Upper lobe of left lung (tissue), 6 donors: ENCODE results near the gene NEURL1. TPM values are rescaled to one million over a fixed set of nuclear protein-coding genes. Genes with fewer than 3 reads are reported as not detected.
A peak's percentile ranks its signal among the peaks of the same experiment; 100 is the strongest.

Source experiments
- ATAC-seq, 2 donors: fragments of 200-7000 bp; cut with Tn5 transposase; one replicate each; pipeline ENCODE4 v1.9.1; 2022; ENCODE audit warnings: mild to moderate bottlenecking in 2 of 2, moderate library complexity in 2 of 2; ENCODE audit not compliant: low FRiP score in 2 of 2
- DNase-seq, 2 donors: peaks; one replicate each; pipeline ENCODE4 v3.0.0-alpha.2; 2019 to 2020
- H3K27ac ChIP-seq, 4 donors: fragments of 200-600 bp; sonication (generic); one replicate each; pipeline ENCODE4 v1.5.1; 2016 to 2019
- H3K27me3 ChIP-seq, 4 donors: fragments of 200-600 bp; sonication (generic); one replicate each; pipeline ENCODE4 v1.5.1; 2017 to 2019
- H3K36me3 ChIP-seq, 4 donors: fragments of 200-600 bp; sonication (generic); one replicate each; pipeline ENCODE4 v1.5.1; 2016 to 2019
- H3K4me1 ChIP-seq, 4 donors: fragments of 200-600 bp; sonication (generic); one replicate each; pipeline ENCODE4 v1.5.1; 2018 to 2019
- H3K4me3 ChIP-seq, 4 donors: fragments of 200-600 bp; sonication (generic); one replicate each; pipeline ENCODE4 v1.5.1; 2017 to 2019; ENCODE audit warnings: mild to moderate bottlenecking in 2 of 4, moderate library complexity in 1 of 4
- H3K9me3 ChIP-seq, 4 donors: fragments of 200-600 bp; sonication (generic); one replicate each; pipeline ENCODE4 v1.5.1; 2018 to 2019
- CTCF ChIP-seq, 6 experiments: fragments of 450-650 bp in 4 of 6; fragments of 200-600 bp in 2 of 6; sonication (generic) in 2 of 6; IDR thresholded peaks; one replicate each; pipeline ENCODE4 v1.5.1; 2016 to 2019; ENCODE audit warnings: antibody characterized with exemption in 6 of 6
- EP300 ChIP-seq, 4 donors: sonication (generic); formaldehyde crosslinking; IDR thresholded peaks; one replicate each; pipeline ENCODE4 v1.5.1; 2017; ENCODE audit warnings: antibody characterized with exemption in 4 of 4, control low read depth in 2 of 4
- POLR2A ChIP-seq, 4 donors: fragments of 450-650 bp; IDR thresholded peaks; one replicate each; pipeline ENCODE4 v1.5.1; 2016 to 2017; ENCODE audit warnings: antibody characterized with exemption in 4 of 4, mild to moderate bottlenecking in 2 of 4
- POLR2AphosphoS5 ChIP-seq, 2 donors: sonication (generic); formaldehyde crosslinking; IDR thresholded peaks; one replicate each; pipeline ENCODE4 v1.5.1; 2017; ENCODE audit warnings: antibody characterized with exemption in 2 of 2
- WGBS, 2 donors: methylation state at CpG; one replicate each; pipeline ENCODE4 v1.1.5; 2017 to 2018; 5-methylcytosine and 5-hydroxymethylcytosine counted together
- total RNA-seq, 6 donors: library from RNA; depleted of rRNA in 4 of 6; stranded (reverse); fragments of >200 nt in 4 of 6; gene quantifications; one replicate each; pipeline versions ENCODE4 v1.1.0 to v1.2.1, GENCODE V29; 2016 to 2021
- donor health status: DM: no; HTN: no; CAD: no; lungs with moderate emphysema.
- donor health status: DM: no; HTN: yes; CAD: no; lungs with severe emphysema.

The NEURL1 gene
- total RNA-seq, 6 donors from 2014 or later = 0.22 to 1.1 (median 0.80) TPM; not detected in 1

- Histone ChIP-seq H3K27ac (no peak overlapping the region), H3K9me3 (no peaks in the 10 kb centered on the region), H3K36me3 (no peaks in the 10 kb centered on the region), H3K4me3 (peak overlapping the region in 3 of 4 donors; percentile 42 to 53 (median 43)), H3K27me3 (peaks cover 0 to 7% (median 3%) of the 10 kb centered on the region in 4 donors), H3K4me1 (peaks cover 7 to 16% (median 10%) of the 10 kb centered on the region in 4 donors)
- no peak for TF ChIP-seq CTCF (IDR thresholded peaks at IDR 0.05)
- no peak for TF ChIP-seq EP300 (IDR thresholded peaks at IDR 0.05)
- no peak for TF ChIP-seq POLR2AphosphoS5 (IDR thresholded peaks at IDR 0.05)
- TF ChIP-seq POLR2A (IDR thresholded peaks at IDR 0.05) = no peak
- 7 to 9% methylated on average over 7 to 12 of the region's 44 CpGs for WGBS, 2 donors
- peak in 1 of 2 donors; percentile 63 for ATAC-seq
- DNase-seq = peak in 1 of 2 donors; percentile 89
Measured at GRCh38 chr10:103554488-103555324, 61.2 kb downstream of the NEURL1 start.

GRCh38 chr10:103555325-103555649 is 61.8 kb downstream of the NEURL1 start:
- Histone ChIP-seq H3K4me3 (peak overlapping the region in 3 of 4 donors; percentile 42 to 53 (median 43)), H3K27ac (no peak overlapping the region), H3K9me3 (no peaks in the 10 kb centered on the region), H3K27me3 (peaks cover 0 to 7% (median 3%) of the 10 kb centered on the region in 4 donors), H3K36me3 (no peaks in the 10 kb centered on the region), H3K4me1 (peaks cover 7 to 16% (median 10%) of the 10 kb centered on the region in 4 donors)
- 3 to 50% methylated on average over 1 to 8 of the region's 18 CpGs for WGBS, 2 donors
- ATAC-seq = no peak
- DNase-seq = no peak
- no peak for TF ChIP-seq EP300 (IDR thresholded peaks at IDR 0.05)
- TF ChIP-seq CTCF (IDR thresholded peaks at IDR 0.05) = no peak
- TF ChIP-seq POLR2AphosphoS5 (IDR thresholded peaks at IDR 0.05) = no peak
- TF ChIP-seq POLR2A (IDR thresholded peaks at IDR 0.05) = no peak

GRCh38 chr10:103555712-103556111 is 62.2 kb downstream of the NEURL1 start:
- Histone ChIP-seq H3K36me3 (no peaks in the 10 kb centered on the region), H3K9me3 (no peaks in the 10 kb centered on the region), H3K27me3 (peaks cover 0 to 7% (median 3%) of the 10 kb centered on the region in 4 donors), H3K27ac (no peak overlapping the region), H3K4me3 (peak overlapping the region in 2 of 4 donors; percentile 42 to 53), H3K4me1 (peaks cover 7 to 16% (median 10%) of the 10 kb centered on the region in 4 donors)
- WGBS, 2 donors = 38 to 68% methylated on average over 4 to 8 of the region's 11 CpGs
- TF ChIP-seq POLR2A (IDR thresholded peaks at IDR 0.05) = no peak
- DNase-seq = no peak
- ATAC-seq = no peak

GRCh38 chr10:103556383-103557007 is 63.0 kb downstream of the NEURL1 start:
- TF ChIP-seq POLR2A (IDR thresholded peaks at IDR 0.05) = no peak
- no peak for TF ChIP-seq EP300 (IDR thresholded peaks at IDR 0.05)
- no peak for TF ChIP-seq CTCF (IDR thresholded peaks at IDR 0.05)
- 70 to 75% methylated on average over 9 to 12 of the region's 12 CpGs for WGBS, 2 donors

GRCh38 chr10:103557455-103557854 is 64.0 kb downstream of the NEURL1 start:
- no peaks in the 10 kb centered on the region for H3K9me3 ChIP-seq
- no peaks in the 10 kb centered on the region for H3K36me3 ChIP-seq
- DNase-seq (no peak), ATAC-seq (no peak)
- H3K4me1 ChIP-seq = peaks cover 7 to 16% (median 10%) of the 10 kb centered on the region in 4 donors
- peaks cover 0 to 7% (median 3%) of the 10 kb centered on the region in 4 donors for H3K27me3 ChIP-seq
- 96% methylated on average over 6 to 10 of the region's 10 CpGs for WGBS, 2 donors
- TF ChIP-seq CTCF (IDR thresholded peaks at IDR 0.05) = no peak
- no peak for TF ChIP-seq POLR2A (IDR thresholded peaks at IDR 0.05)
- no peak for TF ChIP-seq EP300 (IDR thresholded peaks at IDR 0.05)
- no peak for TF ChIP-seq POLR2AphosphoS5 (IDR thresholded peaks at IDR 0.05)
- H3K4me3 ChIP-seq = no peak overlapping the region
- no peak overlapping the region for H3K27ac ChIP-seq

More at GRCh38 chr10:103556383-103557007, 63.0 kb downstream of the NEURL1 start:
- no peaks in the 10 kb centered on the region for H3K9me3 ChIP-seq
- H3K4me3 ChIP-seq = no peak overlapping the region
- no peaks in the 10 kb centered on the region for H3K36me3 ChIP-seq
- peak in 1 of 2 donors; percentile 57 for DNase-seq
- no peak overlapping the region for H3K27ac ChIP-seq
- H3K27me3 ChIP-seq = peaks cover 0 to 7% (median 3%) of the 10 kb centered on the region in 4 donors
- H3K4me1 ChIP-seq = peaks cover 7 to 16% (median 10%) of the 10 kb centered on the region in 4 donors
- no peak for ATAC-seq
